Upper lobe of left lung (tissue), 4 donors: Measurements from ENCODE around the gene TMA7B.

Experiments
- CTCF ChIP-seq, 6 experiments: fragments of 450-650 bp in 4 of 6; fragments of 200-600 bp in 2 of 6; sonication (generic) in 2 of 6; IDR thresholded peaks; one replicate each; pipeline ENCODE4 v1.5.1; 2016 to 2019; ENCODE audit warnings: antibody characterized with exemption in 6 of 6
- EP300 ChIP-seq, 4 donors: sonication (generic); formaldehyde crosslinking; IDR thresholded peaks; one replicate each; pipeline ENCODE4 v1.5.1; 2017; ENCODE audit warnings: antibody characterized with exemption in 4 of 4, control low read depth in 2 of 4
- POLR2A ChIP-seq, 4 donors: fragments of 450-650 bp; IDR thresholded peaks; one replicate each; pipeline ENCODE4 v1.5.1; 2016 to 2017; ENCODE audit warnings: antibody characterized with exemption in 4 of 4, mild to moderate bottlenecking in 2 of 4
- POLR2AphosphoS5 ChIP-seq, 2 donors: sonication (generic); formaldehyde crosslinking; IDR thresholded peaks; one replicate each; pipeline ENCODE4 v1.5.1; 2017; ENCODE audit warnings: antibody characterized with exemption in 2 of 2

DNA sequence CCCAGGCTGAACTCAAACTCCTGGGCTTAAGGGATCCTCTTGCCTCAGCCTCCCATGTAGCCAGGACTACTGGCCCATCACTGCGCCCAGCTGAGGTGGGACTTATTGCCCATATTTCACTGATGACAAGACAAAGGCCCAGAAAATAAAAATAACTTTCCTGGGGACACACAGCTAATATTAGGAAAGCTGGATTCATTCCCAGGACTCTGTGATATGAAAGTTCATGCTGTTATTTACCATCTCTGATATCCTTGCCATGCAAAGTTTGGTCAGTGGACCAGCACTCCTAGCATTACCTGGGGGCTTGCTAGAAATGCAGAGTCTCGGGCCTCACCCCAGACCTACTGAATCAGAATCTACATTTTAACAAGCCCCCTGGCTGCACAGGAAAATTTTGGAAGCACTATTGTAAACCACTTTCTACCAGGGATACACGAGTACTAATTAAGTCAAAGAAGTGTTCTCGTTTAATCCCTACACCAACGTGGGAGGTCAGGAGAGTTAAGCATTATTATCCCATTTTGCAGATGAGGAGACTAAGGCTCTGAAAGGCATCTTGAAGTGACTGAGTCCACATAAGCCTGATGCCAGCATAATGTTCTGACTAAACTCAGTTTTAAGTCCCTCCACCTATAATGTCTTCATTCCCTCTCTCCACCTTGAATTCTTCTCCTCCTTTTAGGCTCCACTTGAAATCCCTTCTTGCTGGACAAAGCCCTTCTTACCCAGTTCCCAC lies 32.1 kb downstream of the TMA7B start:
- TF ChIP-seq CTCF (IDR thresholded peaks at IDR 0.05) (no peak), POLR2A (IDR thresholded peaks at IDR 0.05) (no peak), EP300 (IDR thresholded peaks at IDR 0.05) (no peak), POLR2AphosphoS5 (IDR thresholded peaks at IDR 0.05) (no peak)
